HG02798 (cell line): ENCODE results near the gene CEP170.

Experiments used
- ATAC-seq: cut with Tn5 transposase; IDR thresholded peaks from one replicate; pipeline ENCODE4 v1.9.1; 2021; ENCODE audit warnings: mild to moderate bottlenecking; ENCODE audit not compliant: unreplicated experiment, poor library complexity

CEP170 gene

GRCh38 chr1:243268751-243269460 lies 13.8 kb upstream of the CEP170 start:
- ATAC-seq, result no peak

DNA sequence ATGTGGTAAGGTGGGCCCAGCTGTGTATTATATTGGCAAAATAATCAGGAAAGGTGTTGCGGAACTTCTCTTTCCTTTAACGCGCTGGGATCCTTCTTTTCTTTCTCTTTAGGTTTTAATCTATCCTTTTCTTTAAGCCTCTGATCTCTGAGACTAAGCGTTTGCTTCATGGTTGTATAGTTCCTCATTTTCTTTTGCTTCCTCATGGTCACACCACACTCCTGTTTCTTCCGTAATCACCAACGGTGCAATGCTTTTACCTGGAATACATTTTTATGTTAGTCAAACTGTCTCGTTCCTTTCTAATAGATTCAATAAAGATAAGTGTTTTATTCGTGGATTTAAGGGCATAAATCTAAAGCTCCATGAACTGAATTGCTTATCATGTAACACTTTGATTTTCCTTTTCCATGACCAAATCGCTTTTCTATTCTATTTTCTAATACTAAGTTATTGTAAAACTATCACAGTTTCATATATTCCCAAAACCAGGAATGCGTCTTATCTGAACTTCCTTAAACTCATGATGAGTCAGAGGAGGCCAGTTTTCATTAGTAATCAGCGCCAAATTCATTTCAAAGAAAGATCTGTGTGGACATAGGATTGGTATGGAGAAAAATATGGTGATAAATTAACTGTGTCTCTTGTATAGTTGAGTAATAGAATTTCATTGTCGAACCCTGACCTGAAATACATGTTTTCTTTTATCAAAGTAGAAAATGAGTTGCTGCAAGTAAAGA lies 13.0 kb upstream of the CEP170 start:
- no peak for ATAC-seq

DNA sequence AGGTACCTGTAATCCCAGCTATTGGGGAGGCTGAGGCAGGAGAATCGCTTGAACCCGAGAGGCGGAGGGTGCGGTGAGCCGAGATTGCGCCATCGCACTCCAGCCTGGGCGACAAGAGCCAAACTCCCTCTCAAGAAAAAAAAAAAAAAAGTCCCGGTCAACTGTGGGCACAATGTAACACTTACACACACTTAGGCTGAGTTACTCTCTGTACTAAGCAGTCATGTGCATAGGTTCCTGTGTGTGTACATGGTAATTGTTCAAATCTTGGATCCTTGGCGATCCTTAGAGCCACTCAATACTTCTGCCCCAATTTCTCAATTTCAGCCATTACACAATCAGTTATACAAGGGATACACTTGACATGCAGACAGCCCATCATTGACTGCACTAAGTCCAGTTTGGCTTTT lies 12.4 kb upstream of the CEP170 start:
- ATAC-seq, result no peak

GRCh38 chr1:243266231-243266630 lies 11.2 kb upstream of the CEP170 start:
- no peak for ATAC-seq

GRCh38 chr1:243264717-243265116 lies 9.6 kb upstream of the CEP170 start:
- no peak for ATAC-seq

DNA sequence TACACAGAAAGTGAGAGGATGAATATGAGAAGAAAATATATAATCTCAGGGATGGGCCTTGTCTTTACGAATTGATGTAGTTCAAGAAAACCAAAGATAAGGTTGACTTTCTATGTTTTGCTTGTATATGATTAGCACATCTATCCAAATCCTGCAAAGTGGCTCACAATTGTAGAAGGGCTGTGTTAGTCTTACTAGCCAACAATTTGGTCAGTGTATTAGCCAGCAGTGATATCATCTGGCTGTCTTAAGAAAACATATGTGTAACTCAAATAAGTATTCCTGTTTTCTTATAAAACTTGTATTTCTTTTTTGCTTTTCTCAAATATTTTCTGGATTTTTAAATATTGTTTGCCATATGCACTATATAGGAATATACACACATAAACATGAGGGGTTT lies 6.3 kb upstream of the CEP170 start:
- no peak for ATAC-seq

GRCh38 chr1:243260221-243260880 lies 5.3 kb upstream of the CEP170 start:
- no peak for ATAC-seq

- no peak for ATAC-seq
Observed at GRCh38 chr1:243258731-243259130, 3.6 kb upstream of the CEP170 start.

DNA sequence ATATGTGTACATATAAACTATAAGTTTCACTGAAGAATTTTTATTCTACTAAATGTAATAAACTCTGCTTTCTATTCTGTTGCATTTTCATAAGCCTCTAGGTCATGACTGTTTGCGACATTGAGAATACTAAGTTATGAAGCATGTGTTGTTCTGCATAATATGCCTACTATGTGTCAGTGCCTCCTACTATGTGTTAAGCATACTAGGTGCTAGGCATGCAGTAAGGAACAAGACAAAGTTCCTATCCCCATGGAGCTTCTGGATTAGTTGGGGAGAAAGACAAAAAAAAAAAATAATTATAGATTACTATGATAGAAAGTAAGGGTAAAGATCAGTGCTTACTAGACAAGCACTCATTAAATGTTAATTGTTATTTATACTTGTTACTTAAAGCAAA lies 2.1 kb upstream of the CEP170 start:
- no peak for ATAC-seq

GRCh38 chr1:243256590-243256989 lies 1.5 kb upstream of the CEP170 start:
- no peak for ATAC-seq

GRCh38 chr1:243255791-243256512 lies 871 bp upstream of the CEP170 start, which contains the start of gene SDCCAG8:
Gene SDCCAG8, plus strand, starts transcription at chr1:243256041. Its CDS starts 133 bp downstream, at chr1:243256174.
- ATAC-seq, result peak; percentile 76

DNA sequence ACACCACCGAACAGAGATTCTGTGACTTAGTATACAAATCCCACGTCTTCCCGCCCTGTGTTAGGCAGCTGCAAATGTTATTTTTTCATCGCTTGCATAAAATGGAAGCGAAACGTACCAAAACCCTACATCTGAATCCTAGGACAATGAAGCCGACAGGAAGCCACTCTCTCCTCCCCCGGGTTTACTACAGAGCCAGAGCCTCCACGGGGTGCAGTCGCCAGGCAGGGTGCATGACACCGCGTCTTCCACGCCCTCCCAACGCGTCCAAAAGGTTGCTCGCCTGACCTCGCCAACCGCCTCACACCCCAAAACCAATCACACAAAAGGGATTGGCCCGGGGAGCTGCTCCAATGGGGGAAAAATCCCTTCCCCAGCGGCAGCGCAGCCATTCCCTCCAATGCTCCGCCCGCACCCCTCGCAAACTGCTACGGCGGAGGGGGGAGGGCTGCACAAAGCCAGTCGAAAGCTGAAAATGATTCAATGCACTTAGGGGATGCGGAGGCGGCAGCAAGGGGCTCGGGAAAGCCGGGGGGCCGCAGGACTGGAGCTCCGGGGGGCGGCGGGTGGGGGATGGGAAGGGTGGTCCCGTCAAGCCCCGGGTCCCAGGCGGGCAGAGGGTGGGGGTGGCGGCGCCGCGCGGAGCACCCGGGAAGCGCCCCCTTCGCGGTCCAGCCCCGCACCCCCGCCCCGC lies 701 bp downstream of the CEP170 start:
- peak; percentile 19 for ATAC-seq

GRCh38 chr1:243253926-243254232 lies 1.2 kb downstream of the CEP170 start:
- ATAC-seq, result no peak

GRCh38 chr1:243253211-243253925 lies 1.7 kb downstream of the CEP170 start:
- ATAC-seq, result no peak

GRCh38 chr1:243251539-243251938 lies 3.5 kb downstream of the CEP170 start:
- no peak for ATAC-seq

DNA sequence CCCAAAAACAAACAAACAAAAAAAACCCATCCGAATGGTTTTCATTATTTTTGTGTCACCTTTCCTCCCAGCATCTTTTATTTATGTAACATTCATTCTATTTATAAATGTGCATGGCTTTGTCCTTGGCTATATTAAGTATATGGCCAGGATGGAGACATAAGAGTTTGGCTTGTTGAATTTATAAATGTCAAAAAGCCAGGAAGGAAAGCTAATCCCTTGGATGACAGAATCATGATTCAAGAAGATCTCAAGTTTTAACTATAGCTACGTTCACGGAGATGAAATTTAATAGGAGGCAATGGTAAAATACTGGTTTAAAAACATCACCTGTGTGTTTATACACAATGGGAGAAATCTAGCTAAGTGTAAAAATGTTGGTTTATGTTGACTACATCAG lies 5.0 kb downstream of the CEP170 start:
- ATAC-seq, result no peak

- no peak for ATAC-seq
Observed at GRCh38 chr1:243249214-243249613, 5.9 kb downstream of the CEP170 start.

- no peak for ATAC-seq
Observed at GRCh38 chr1:243247901-243248300, 7.2 kb downstream of the CEP170 start.

GRCh38 chr1:243246916-243247315 lies 8.2 kb downstream of the CEP170 start:
- ATAC-seq, result no peak

- peak; percentile 80 for ATAC-seq
Observed at GRCh38 chr1:243244432-243244841, 10.6 kb downstream of the CEP170 start.
